PFSK-1 (cell line): ENCODE results near the gene LRCOL1.

ENCODE experiments used
- POLR2AphosphoS5 ChIP-seq: IDR thresholded peaks from 2 replicates; pipeline ENCODE4 v1.6.1; 2012; ENCODE audit warnings: low read depth, mild to moderate bottlenecking, control low read depth, low read length, moderate library complexity
- REST ChIP-seq, 2 experiments: IDR thresholded peaks; 2 replicates each; pipeline versions ENCODE4 v1.6.1 to v1.8.0; 2011 to 2012; ENCODE audit warnings: low read depth in 2 of 2, low read length in 2 of 2, control low read depth in 1 of 2, inconsistent platforms in 1 of 2, mild to moderate bottlenecking in 1 of 2, moderate library complexity in 1 of 2; ENCODE audit not compliant: insufficient read depth in 1 of 2

- TF ChIP-seq REST (IDR thresholded peaks at IDR 0.05; ENCODE audit: insufficient read depth in 1 of 2, low read depth in 2 of 2, low read length in 2 of 2) (no peak), POLR2AphosphoS5 (no peak)
These were observed 29.6 kb downstream of the LRCOL1 start for GRCh38 chr12:132580701-132581292.
